Superior temporal gyrus (tissue), 1 donor: ENCODE data around the gene CLINT1.

Experiments
- DNase-seq: peaks from one replicate; pipeline ENCODE4 v3.0.0-alpha.2; 2016; ENCODE audit errors: extremely low spot score

The CLINT1 gene

GRCh38 chr5:157820593-157821252, 38.2 kb downstream of the CLINT1 start:
- DNase-seq: peak; percentile 68

GRCh38 chr5:157819502-157820115, 39.3 kb downstream of the CLINT1 start:
- DNase-seq: peak; percentile 58

GRCh38 chr5:157818368-157818767, 40.6 kb downstream of the CLINT1 start:
- DNase-seq: no peak

- no peak for DNase-seq
Measured at GRCh38 chr5:157817928-157818327, 41.0 kb downstream of the CLINT1 start.

- DNase-seq: no peak
Measured at GRCh38 chr5:157817387-157817702, 41.6 kb downstream of the CLINT1 start.

- DNase-seq: peak; percentile 61
Measured at GRCh38 chr5:157816682-157817386, 42.1 kb downstream of the CLINT1 start.

GRCh38 chr5:157812086-157812485, 46.9 kb downstream of the CLINT1 start:
- DNase-seq: no peak

- DNase-seq: no peak
Measured at GRCh38 chr5:157808043-157808442, 50.9 kb downstream of the CLINT1 start.

- DNase-seq: no peak
Measured at GRCh38 chr5:157802736-157803135, 56.2 kb downstream of the CLINT1 start.

- no peak for DNase-seq
Measured at GRCh38 chr5:157800137-157800536, 58.8 kb downstream of the CLINT1 start.

- no peak for DNase-seq
Measured at GRCh38 chr5:157799578-157799977, 59.4 kb downstream of the CLINT1 start.

- DNase-seq: no peak
Measured at GRCh38 chr5:157793301-157793700, 65.6 kb downstream of the CLINT1 start.

GRCh38 chr5:157785801-157786200, 73.1 kb downstream of the CLINT1 start:
- DNase-seq: no peak

GRCh38 chr5:157779221-157779620, 79.7 kb downstream of the CLINT1 start:
- no peak for DNase-seq

GRCh38 chr5:157778121-157778805, 80.7 kb downstream of the CLINT1 start:
- DNase-seq: no peak

- DNase-seq: no peak
Measured at GRCh38 chr5:157772127-157772526, 86.8 kb downstream of the CLINT1 start.

- DNase-seq: no peak
Measured at GRCh38 chr5:157770665-157771064, 88.3 kb downstream of the CLINT1 start.

- no peak for DNase-seq
Measured at GRCh38 chr5:157767689-157768088, 91.3 kb downstream of the CLINT1 start.

- DNase-seq: no peak
Measured at GRCh38 chr5:157766902-157767301, 92.0 kb downstream of the CLINT1 start.

GRCh38 chr5:157766442-157766841, 92.5 kb downstream of the CLINT1 start:
- DNase-seq: no peak

- DNase-seq: no peak
Measured at GRCh38 chr5:157764531-157764930, 94.4 kb downstream of the CLINT1 start.
